Lower leg skin (tissue), 4 donors: ENCODE data around the gene CCRL2. TPM values are rescaled to one million over a fixed set of nuclear protein-coding genes. Genes with fewer than 3 reads are reported as not detected.

Experiments used
- DNase-seq, 2 donors: peaks; one replicate each; pipeline ENCODE4 v3.0.0-alpha.2; 2019; ENCODE audit warnings: low spot score in 2 of 2
- H3K4me3 ChIP-seq: fragments of 200-600 bp; sonication (generic); 2 replicates; pipeline ENCODE4 v1.5.1; 2017; ENCODE audit warnings: mild to moderate bottlenecking, low read depth; ENCODE audit not compliant: poor library complexity, severe bottlenecking
- POLR2A ChIP-seq, 2 donors: fragments of 450-650 bp; IDR thresholded peaks; one replicate each; pipeline ENCODE4 v1.6.1; 2016 to 2017; ENCODE audit warnings: antibody characterized with exemption in 2 of 2, mild to moderate bottlenecking in 1 of 2, moderate library complexity in 1 of 2
- WGBS, 2 donors: methylation state at CpG; one replicate each; pipeline ENCODE4 v1.1.5; 2018; 5-methylcytosine and 5-hydroxymethylcytosine counted together
- intact Hi-C: fragments of 100-400 bp; cut with DNase I; formaldehyde crosslinking; loops from one replicate; pipeline ENCODE4 v1.15.0; 2023; ENCODE audit warnings: low total_unique reads
- total RNA-seq, 4 donors: library from RNA; depleted of rRNA; stranded (reverse); fragments of >200 nt; gene quantifications; one replicate each; pipeline ENCODE4 v1.1.0, GENCODE V29; 2016
- TF ChIP-seq, protein P1 (sequence below), 3 donors: fragments of 450-650 bp; IDR thresholded peaks; one replicate each; pipeline ENCODE4 v1.5.1; 2016; ENCODE audit warnings: antibody characterized with exemption in 3 of 3, mild to moderate bottlenecking in 3 of 3, moderate library complexity in 2 of 3

Gene CCRL2
- 1 to 10 TPM in 2 of 4 donors, under 1 TPM in 2; 0.32 to 1.2 (median 0.78) TPM for total RNA-seq

- no peak within 1 kb of the TSS for H3K4me3 ChIP-seq
- no peak for TF ChIP-seq POLR2A (IDR thresholded peaks at IDR 0.05)
- TF ChIP-seq, protein P1, sequence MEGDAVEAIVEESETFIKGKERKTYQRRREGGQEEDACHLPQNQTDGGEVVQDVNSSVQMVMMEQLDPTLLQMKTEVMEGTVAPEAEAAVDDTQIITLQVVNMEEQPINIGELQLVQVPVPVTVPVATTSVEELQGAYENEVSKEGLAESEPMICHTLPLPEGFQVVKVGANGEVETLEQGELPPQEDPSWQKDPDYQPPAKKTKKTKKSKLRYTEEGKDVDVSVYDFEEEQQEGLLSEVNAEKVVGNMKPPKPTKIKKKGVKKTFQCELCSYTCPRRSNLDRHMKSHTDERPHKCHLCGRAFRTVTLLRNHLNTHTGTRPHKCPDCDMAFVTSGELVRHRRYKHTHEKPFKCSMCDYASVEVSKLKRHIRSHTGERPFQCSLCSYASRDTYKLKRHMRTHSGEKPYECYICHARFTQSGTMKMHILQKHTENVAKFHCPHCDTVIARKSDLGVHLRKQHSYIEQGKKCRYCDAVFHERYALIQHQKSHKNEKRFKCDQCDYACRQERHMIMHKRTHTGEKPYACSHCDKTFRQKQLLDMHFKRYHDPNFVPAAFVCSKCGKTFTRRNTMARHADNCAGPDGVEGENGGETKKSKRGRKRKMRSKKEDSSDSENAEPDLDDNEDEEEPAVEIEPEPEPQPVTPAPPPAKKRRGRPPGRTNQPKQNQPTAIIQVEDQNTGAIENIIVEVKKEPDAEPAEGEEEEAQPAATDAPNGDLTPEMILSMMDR (IDR thresholded peaks at IDR 0.05) = no peak
- 53 to 64% methylated on average over 20 of the region's 20 CpGs for WGBS, 2 donors
- intact Hi-C loops = no loop called here
- peak; percentile 51 to 88 for DNase-seq
These were observed at the start of gene CCRL2, which contains the start of gene CCR5AS for GRCh38 chr3:46406788-46407611. CCRL2 (plus strand) TSS chr3:46407259; CDS start chr3:46408080, 821 bp downstream. CCR5AS (minus strand) TSS chr3:46407066.

DNA sequence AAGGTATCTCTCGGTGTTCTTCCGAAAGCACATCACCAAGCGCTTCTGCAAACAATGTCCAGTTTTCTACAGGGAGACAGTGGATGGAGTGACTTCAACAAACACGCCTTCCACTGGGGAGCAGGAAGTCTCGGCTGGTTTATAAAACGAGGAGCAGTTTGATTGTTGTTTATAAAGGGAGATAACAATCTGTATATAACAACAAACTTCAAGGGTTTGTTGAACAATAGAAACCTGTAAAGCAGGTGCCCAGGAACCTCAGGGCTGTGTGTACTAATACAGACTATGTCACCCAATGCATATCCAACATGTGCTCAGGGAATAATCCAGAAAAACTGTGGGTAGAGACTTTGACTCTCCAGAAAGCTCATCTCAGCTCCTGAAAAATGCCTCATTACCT, 48.6 kb upstream of the CCRL2 start:
- 72 to 90% methylated on average over 6 of the region's 6 CpGs for WGBS, 2 donors
- DNase-seq = no peak
- intact Hi-C loops = no loop called here
- TF ChIP-seq, protein P1 (IDR thresholded peaks at IDR 0.05) = no peak
- no peak for TF ChIP-seq POLR2A (IDR thresholded peaks at IDR 0.05)
- no peak overlapping the region for H3K4me3 ChIP-seq

DNA sequence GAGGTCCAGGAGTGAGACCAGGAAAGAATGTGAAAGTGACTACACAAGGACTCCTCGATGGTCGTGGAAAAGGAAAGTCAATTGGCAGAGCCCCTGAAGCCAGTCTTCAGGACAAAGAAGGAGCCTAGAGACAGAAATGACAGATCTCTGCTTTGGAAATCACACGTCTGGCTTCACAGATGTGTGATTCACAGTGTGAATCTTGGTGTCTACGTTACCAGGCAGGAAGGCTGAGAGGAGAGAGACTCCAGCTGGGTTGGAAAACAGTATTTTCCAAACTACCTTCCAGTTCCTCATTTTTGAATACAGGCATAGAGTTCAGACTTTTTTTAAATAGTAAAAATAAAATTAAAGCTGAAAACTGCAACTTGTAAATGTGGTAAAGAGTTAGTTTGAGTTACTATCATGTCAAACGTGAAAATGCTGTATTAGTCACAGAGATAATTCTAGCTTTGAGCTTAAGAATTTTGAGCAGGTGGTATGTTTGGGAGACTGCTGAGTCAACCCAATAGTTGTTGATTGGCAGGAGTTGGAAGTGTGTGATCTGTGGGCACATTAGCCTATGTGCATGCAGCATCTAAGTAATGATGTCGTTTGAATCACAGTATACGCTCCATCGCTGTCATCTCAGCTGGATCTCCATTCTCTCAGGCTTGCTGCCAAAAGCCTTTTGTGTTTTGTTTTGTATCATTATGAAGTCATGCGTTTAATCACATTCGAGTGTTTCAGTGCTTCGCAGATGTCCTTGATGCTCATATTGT, 47.1 kb upstream of the CCRL2 start:
- DNase-seq = no peak
- intact Hi-C loops = no loop called here
- H3K4me3 ChIP-seq = no peak overlapping the region
- WGBS, 2 donors = 27% methylated on average over 11 of the region's 11 CpGs
- TF ChIP-seq, protein P1 (IDR thresholded peaks at IDR 0.05) = no peak
- TF ChIP-seq POLR2A (IDR thresholded peaks at IDR 0.05) = no peak

DNA sequence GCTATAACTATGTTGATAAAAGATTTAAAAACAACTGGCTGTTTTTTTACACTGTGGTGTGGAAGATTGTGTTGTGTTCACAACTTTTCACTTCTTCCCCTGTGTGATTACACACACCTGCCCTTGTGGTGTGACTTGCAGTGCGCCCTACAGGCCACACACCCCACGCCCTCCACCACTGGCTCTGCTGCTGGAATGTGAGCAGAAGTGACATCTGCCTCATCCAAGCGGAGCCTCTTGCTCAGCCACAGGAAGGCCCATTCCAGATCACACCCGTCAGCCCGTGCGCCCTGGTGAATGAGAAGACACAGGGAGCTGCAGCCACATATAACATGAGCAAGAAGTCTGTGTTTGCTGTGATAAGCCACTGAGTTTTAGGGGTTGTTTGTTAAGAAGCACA, 46.2 kb upstream of the CCRL2 start:
- DNase-seq = no peak
- TF ChIP-seq, protein P1 (IDR thresholded peaks at IDR 0.05) = no peak
- H3K4me3 ChIP-seq = no peak overlapping the region
- WGBS, 2 donors = 64 to 73% methylated on average over 6 of the region's 6 CpGs
- intact Hi-C loops = no loop called here

DNA sequence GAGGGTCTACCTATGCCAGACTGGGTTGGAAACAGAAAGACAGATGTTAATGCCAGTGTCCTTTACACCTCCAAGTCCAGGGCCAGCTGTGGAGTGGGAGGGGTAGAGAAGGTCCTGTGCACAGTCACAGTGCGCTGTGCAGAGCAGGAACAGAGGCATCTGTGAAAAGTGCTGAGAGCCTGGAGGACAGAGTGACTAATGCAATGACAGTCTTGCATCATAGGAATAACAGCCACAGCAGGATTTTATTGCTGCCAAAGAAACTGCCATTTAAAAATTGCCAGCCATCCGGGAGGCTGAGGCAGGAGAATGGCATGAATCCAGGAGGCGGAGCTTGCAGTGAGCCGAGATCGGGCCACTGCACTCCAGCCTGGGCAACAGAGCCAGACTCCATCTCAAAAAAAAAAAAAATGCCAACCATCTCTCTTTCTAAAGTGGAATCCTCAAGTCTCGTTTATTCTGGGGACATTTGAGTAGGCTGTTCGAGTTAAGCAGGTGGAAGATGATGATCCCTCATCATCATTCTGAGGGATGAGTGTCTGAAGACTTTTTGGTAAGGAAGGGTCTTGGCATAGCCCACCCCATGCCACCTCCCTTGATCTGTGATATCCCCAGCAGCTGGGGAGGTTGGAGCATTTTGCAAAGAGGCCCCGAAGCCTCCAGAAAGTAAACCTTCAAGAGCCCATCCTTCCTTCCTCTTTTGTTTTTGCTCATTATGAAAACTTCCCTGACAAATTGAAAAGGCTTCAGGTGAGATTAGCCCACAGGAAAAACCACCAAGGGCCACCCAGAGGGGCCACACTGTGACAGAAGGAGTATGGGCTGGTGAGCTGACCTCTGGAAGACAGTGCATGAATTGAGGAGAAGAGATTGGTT, 45.4 kb upstream of the CCRL2 start:
- 36 to 49% methylated on average over 8 of the region's 8 CpGs for WGBS, 2 donors
- peak in 1 of 2 donors; percentile 39 for DNase-seq
- intact Hi-C loops = no loop called here
- no peak overlapping the region for H3K4me3 ChIP-seq
- TF ChIP-seq POLR2A (IDR thresholded peaks at IDR 0.05) = no peak
- TF ChIP-seq, protein P1 (IDR thresholded peaks at IDR 0.05) = no peak
